HG02943 (cell line): ENCODE data around the gene SFTPA2.
"Not testable (repeated sequence)": the region's sequence is repeated elsewhere in the genome, so short reads cannot be mapped to it uniquely, and the experiment has no call there.

Experiments
- ATAC-seq: cut with Tn5 transposase; IDR thresholded peaks from one replicate; pipeline ENCODE4 v1.9.1; 2021; ENCODE audit warnings: mild to moderate bottlenecking, low read depth, moderate library complexity; ENCODE audit not compliant: unreplicated experiment

SFTPA2 gene

GRCh38 chr10:79516532-79517205 lies 43.5 kb downstream of the SFTPA2 start:
- ATAC-seq, result not testable (repeated sequence)

- ATAC-seq, result not testable (repeated sequence)
Observed at GRCh38 chr10:79511891-79512583, 48.2 kb downstream of the SFTPA2 start, which contains the start of gene EIF5AL1. Gene EIF5AL1 (plus strand): TSS chr10:79512533. CDS start chr10:79512650, 117 bp downstream.

GRCh38 chr10:79509934-79510508 lies 50.2 kb downstream of the SFTPA2 start:
- ATAC-seq, result not testable (repeated sequence)

- not testable (repeated sequence) for ATAC-seq
Observed at GRCh38 chr10:79509306-79509933, 50.8 kb downstream of the SFTPA2 start.

GRCh38 chr10:79508245-79508644 lies 52.0 kb downstream of the SFTPA2 start:
- ATAC-seq, result not testable (repeated sequence)

- no peak for ATAC-seq
Observed at GRCh38 chr10:79507440-79508167, 52.6 kb downstream of the SFTPA2 start.
